GM10266 (cell line): ENCODE measurements around the gene TIMM44.

Source experiments
- DNase-seq: peaks from one replicate; pipeline ENCODE4 v3.0.0; 2012; ENCODE audit errors: extremely low spot score
- CTCF ChIP-seq: IDR thresholded peaks from 2 replicates; pipeline ENCODE4 v1.5.1; 2012; ENCODE audit warnings: mild to moderate bottlenecking, low read depth; ENCODE audit not compliant: control insufficient read depth, insufficient read depth; ENCODE audit errors: missing control alignments

TIMM44 gene

GRCh38 chr19:7976461-7976860 lies 33.0 kb upstream of the TIMM44 start:
- TF ChIP-seq CTCF: no peak
- no peak for DNase-seq

- DNase-seq: no peak
- no peak for TF ChIP-seq CTCF
Observed at GRCh38 chr19:7975037-7975436, 31.6 kb upstream of the TIMM44 start.

- DNase-seq: no peak
- TF ChIP-seq CTCF: no peak
Observed at GRCh38 chr19:7973883-7974282, 30.4 kb upstream of the TIMM44 start.

- TF ChIP-seq CTCF: no peak
Observed at GRCh38 chr19:7971553-7972520, 28.4 kb upstream of the TIMM44 start.

GRCh38 chr19:7970716-7971448 lies 27.4 kb upstream of the TIMM44 start:
- DNase-seq: peak; percentile 59
- TF ChIP-seq CTCF: peak; percentile 83

More at GRCh38 chr19:7971553-7972520, 28.4 kb upstream of the TIMM44 start:
- no peak for DNase-seq

GRCh38 chr19:7969555-7969939 lies 26.1 kb upstream of the TIMM44 start:
- no peak for TF ChIP-seq CTCF
- DNase-seq: no peak

- no peak for TF ChIP-seq CTCF
Observed at GRCh38 chr19:7968796-7969554, 25.5 kb upstream of the TIMM44 start.

More at GRCh38 chr19:7968796-7969554, 25.5 kb upstream of the TIMM44 start:
- no peak for DNase-seq
